Measurements from ENCODE around the gene KCNK1. TPM values are rescaled to one million over a fixed set of nuclear protein-coding genes. Genes with fewer than 3 reads are reported as not detected.

KCNK1 gene
- total RNA-seq, 3 donors from 2014 or later = 22.2 to 44.8 (median 43.6) TPM

- Histone ChIP-seq H3K36me3 (ENCODE audit: low read depth) (no peaks in the 10 kb centered on the region), H3K9me3 (no peaks in the 10 kb centered on the region), H3K4me3 (no peak overlapping the region), H3K4me1 (ENCODE audit: low read depth) (no peaks in the 10 kb centered on the region)
- intact Hi-C loops (cut with DNase I, micrococcal nuclease) = no loop called here
- no peak for TF ChIP-seq CTCF (IDR thresholded peaks at IDR 0.05)
- DNase-seq (no peak), ATAC-seq (no peak)
Measured at GRCh38 chr1:233719655-233720341, 105.9 kb downstream of the KCNK1 start.

GRCh38 chr1:233721004-233721595, 107.2 kb downstream of the KCNK1 start:
- intact Hi-C loops (cut with DNase I, micrococcal nuclease) = no loop called here
- Histone ChIP-seq H3K4me3 (no peak overlapping the region), H3K9me3 (no peaks in the 10 kb centered on the region), H3K36me3 (ENCODE audit: low read depth) (no peaks in the 10 kb centered on the region), H3K4me1 (ENCODE audit: low read depth) (no peaks in the 10 kb centered on the region)
- DNase-seq (no peak), ATAC-seq (no peak)
- no peak for TF ChIP-seq CTCF (IDR thresholded peaks at IDR 0.05)

Small RNA genes within 50 kb of the gene (microRNA-seq; reads per million reads assigned to microRNA genes)
- not detected for gene MIR4427
